Measurements from ENCODE around the gene UBE2S. TPM values are rescaled to one million over a fixed set of nuclear protein-coding genes. Genes with fewer than 3 reads are reported as not detected.
"Not testable (repeated sequence)": the region's sequence is repeated elsewhere in the genome, so short reads cannot be mapped to it uniquely, and the experiment has no call there.

Gene UBE2S
- polyA plus RNA-seq, 4 donors = 42.3 to 56.0 (median 48.8) TPM

DNA sequence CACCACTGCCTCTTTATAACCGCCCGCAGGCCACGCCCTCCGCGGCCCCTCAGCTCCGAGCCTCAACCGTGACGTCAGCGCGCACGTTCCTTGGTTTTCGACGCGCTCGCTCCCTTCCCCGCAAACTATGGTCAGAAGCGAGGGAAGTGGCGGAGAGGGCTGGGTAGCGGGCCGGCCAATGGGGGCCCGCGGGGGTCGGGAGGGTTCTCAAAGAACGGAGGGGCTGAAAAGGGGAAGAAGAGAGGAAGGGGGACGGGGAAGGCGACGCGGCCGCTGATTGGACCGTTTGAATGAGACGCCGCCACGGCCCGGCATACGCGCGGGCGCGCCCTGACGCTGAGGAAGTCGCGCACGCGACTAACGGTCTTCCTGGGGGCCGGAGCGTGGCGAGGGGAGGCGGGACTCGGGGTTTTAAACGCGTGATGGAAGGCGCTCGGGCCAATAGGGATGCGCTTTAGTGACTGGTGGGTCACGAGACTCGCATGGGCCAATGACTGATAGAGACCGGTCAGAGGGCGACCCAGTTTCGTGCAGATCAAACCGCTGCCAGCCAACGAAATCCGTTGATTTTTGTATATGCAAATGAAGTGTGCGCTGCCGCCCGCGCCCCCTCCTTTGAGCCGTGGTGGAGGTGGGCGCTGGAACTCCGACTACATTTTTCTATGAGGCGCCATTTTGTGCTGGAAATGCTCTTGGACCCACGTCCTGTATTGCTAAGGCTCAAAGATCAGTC lies 378 bp upstream of the UBE2S start:
- DNase-seq (ENCODE audit: low read depth in 4 of 4, low spot score in 3 of 4) = peak; percentile 97 to 98 (median 98)

DNA sequence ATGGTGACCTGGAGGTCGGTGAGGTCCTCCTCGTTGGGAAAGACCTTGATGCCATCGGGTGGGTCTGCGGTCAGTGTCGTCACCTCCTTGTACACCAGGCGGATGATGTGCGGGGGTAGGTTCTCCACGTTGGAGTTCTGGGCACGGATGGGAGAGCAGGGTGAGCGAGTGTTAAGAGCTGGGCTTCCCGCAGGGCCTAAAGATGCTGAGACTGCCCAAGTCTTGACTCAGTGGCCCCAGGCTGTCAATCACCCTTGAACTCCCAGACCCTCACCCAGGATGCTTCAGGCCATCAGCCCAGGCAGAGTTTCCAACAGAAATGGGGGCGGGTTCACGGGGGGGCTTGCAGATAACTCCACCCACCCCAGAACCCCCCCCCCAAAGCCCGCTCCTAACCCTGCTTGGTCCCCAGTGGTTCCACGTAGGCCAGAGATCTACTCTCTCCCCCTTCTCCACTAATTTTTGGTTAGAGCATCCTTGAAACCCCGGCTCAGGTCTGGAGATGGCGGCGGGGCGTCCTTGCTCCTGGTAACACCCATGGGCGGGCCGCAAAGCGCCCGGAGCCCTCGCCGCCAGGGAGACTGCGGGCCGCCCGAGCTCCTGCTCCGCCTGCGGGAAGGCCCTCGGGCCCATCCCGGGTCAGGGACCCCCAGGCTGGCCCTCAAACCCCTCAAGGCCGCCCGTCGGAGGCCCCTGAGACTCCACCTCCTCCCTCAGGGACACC lies 600 bp downstream of the UBE2S start:
- no peak for DNase-seq (ENCODE audit: low read depth in 4 of 4, low spot score in 3 of 4)

DNA sequence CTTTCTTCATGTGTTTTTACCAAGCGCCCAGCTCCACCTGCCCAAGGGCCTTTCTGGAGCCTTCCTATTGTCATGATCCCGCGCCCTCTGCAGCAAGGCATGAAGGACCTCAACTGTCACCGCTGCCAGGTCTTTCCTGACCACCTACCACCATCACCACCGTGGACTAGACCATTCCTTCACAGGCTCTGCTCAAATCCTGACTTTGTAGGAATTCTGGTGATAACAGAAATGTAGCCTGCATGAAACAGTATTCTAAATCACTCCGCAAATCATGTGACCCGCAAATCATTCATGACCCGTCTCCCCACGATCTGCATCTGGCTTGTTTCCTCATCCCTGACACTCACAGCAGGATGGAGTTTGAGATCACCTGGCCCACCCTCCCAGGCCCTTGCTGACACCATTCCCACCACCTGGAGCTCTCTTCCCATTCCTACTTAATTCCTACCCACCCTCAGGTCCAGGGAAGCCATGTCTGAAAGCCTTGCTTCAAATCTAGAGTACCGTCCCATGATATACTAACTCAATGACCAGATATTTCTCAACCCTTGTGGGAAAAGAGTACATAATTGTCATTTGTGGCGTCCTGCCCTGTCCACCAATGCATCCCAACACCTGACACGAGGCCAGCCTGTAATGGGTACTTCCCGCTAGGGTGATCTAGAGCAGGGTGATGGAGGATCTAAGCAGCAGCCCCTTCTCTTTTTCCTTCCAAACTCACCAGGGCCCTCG lies 1.3 kb downstream of the UBE2S start:
- DNase-seq (ENCODE audit: low read depth in 4 of 4, low spot score in 3 of 4) = no peak

DNA sequence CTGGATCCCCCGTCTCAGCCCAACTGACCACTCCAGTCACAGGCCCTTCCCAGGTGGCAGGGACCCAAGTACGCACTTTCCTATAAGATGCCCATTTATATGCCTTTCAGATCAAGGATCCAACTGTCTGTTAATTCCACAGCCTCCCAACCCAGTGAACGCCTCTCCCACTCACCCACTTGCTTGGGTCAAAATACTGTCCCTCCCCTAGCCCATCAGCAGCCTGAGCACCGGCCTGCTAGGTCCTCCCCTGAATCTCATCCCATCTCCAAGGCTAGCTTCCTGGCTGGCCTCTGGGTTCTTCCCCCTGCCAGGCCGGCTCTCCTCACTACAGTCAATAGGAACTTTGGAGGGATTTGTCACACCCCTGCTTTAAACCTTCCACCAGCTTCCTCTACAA lies 1.9 kb downstream of the UBE2S start:
- DNase-seq (ENCODE audit: low read depth in 4 of 4, low spot score in 3 of 4) = no peak

DNA sequence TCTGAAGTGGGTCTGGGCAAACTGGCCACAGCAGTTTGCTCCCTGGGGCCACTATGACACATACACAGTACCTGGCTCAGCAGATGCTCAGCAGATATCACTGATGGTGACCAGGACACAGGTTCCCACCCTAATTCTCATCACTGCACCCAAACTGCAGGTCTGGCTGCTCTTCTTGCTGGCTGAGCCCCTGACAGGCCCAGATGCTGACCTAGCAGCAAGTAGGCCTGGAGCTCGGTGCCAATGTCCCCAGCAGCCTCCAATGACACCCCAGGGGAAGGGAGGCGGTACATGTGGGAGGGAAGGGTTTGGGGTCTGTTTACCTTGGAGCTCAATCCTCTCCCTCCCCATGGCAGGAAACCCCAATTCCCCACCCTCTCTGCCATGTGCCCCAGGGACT lies 5.1 kb downstream of the UBE2S start:
- DNase-seq (ENCODE audit: low read depth in 4 of 4, low spot score in 3 of 4) = no peak

DNA sequence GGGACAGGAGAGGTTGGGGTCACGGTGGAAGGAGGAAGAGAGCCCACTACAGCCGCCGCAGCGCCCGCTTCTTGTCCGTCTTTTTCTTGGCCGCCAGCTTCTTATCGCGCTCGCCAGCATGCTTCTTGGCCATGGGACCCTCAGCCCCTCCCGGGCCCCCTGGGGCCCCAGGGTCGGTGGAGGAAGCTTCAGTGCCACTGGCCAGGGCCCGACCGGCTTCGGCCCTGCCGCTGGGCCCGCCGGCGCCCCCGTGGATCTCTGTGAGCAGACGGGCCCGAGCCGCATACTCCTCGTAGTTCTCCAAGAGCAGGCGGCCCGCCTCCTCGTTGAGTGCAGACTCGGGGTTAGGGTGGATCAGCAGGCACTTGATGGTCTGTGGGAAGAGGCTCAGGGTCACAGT lies 6.2 kb downstream of the UBE2S start:
- DNase-seq (ENCODE audit: low read depth in 4 of 4, low spot score in 3 of 4) = not testable (repeated sequence)

DNA sequence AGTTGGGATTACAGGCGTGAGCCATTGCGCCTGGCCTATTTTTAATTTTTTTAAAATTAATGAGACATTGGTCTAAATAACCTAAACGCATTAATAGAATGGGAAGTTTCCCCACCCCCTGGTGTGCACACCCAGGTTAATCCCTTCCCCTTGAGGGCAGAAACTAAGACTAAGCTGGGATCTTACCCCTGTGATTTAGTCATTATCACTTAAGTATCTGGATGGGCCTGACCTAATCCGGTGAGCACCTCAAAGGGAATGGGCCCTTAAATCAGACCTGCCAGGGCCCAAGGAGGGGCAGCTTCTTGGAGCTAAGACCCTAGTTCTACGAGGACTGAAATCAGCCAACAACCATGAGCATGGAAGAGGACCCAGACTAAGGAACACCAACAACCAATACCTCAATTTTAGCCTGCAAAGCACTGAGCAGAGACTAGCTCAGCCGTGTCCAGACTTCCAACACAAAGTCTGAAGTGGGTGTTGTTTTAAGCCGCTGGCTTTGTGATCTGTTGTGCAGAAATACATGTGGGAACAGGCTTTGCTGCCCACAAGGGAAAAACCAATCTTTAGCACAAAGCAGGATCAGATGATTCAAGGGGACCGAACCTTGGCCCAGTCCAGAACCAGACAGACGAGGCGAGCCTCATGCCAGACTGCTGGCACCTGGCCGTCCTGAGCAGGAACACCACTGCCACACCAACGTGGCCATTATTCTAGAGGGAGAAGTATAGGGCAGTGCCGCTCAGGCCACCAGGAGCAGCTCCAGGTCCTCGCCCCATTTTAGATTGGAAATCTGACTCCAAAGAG lies 7.1 kb downstream of the UBE2S start:
- DNase-seq (ENCODE audit: low read depth in 4 of 4, low spot score in 3 of 4) = no peak

DNA sequence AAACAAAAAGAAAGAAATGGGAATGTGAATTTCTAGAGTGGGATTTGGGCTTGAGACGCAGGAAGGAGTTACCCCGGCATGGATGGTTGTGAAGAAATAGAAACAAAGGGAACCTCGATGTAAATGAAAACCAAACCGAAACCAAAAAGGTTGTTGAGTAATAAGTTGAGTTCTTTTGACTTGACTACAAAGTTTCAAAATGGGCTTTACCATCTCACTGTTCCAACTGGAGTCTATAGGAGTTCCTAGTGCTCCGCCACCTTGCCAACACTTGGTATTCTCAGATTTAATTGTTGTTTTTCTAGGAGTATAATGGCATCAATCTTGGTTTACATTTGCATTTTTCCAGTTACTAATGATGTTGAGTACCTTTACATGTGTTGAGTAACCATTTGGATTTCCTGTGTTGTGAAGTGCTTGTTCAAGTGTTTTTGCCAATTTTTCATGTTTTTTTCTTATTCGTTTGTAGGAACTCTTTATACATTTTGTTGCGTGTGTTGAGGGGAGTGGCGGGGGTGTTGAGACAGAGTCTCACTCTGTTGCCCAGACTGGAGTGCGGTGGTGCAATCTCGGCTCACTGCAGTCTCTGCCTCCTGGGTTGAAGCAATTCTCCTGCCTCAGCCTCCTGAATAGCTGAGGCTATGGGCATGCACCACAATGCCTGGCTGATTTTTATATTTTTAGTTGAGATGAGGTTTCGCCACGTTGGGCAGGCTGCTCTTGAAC lies 9.2 kb downstream of the UBE2S start:
- no peak for DNase-seq (ENCODE audit: low read depth in 4 of 4, low spot score in 3 of 4)

DNA sequence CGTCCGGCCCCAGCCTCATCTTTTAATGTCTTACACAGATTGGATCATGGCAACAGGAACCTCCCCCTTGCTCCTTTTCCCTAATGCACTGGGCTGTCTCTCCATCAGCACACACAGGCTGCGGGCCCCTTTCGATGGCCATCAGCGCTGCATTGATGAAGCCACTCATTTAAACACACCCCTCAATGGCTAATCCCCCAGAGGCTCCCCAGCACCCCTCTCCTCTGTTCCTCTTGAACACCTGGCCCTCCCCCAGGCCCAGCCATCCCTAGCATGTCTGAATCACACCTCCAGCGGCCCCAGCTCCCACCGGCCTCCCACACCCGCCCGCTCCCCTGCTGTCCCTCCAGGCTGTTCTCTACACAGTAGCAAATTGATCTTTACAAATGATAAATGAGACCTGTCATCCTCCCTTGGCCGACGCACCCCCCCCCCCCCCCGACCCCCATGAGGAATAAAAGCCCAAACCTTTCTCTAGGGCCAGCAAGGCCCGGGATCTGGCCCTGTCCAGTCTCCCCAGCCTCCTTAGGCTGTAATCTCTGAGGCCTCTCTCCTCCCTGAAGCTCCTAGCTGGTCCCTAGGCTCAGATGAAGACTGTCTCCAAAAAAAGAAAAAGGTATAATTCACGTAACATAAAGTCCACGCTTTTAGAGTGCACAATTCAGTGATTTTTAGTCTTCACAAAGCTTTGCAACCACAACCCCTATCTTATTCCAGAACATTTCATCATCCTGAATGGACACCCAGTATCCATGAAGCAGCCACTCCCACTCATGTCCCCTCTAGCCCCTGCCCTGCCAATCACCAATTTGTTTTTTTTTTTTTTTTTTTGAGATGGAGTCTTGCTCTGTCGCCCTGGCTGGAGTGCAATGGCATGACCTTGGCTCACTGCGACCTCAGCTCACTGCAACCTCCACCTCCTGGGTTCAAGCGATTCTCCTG lies 14.5 kb downstream of the UBE2S start:
- DNase-seq (ENCODE audit: low read depth in 4 of 4, low spot score in 3 of 4) = no peak

DNA sequence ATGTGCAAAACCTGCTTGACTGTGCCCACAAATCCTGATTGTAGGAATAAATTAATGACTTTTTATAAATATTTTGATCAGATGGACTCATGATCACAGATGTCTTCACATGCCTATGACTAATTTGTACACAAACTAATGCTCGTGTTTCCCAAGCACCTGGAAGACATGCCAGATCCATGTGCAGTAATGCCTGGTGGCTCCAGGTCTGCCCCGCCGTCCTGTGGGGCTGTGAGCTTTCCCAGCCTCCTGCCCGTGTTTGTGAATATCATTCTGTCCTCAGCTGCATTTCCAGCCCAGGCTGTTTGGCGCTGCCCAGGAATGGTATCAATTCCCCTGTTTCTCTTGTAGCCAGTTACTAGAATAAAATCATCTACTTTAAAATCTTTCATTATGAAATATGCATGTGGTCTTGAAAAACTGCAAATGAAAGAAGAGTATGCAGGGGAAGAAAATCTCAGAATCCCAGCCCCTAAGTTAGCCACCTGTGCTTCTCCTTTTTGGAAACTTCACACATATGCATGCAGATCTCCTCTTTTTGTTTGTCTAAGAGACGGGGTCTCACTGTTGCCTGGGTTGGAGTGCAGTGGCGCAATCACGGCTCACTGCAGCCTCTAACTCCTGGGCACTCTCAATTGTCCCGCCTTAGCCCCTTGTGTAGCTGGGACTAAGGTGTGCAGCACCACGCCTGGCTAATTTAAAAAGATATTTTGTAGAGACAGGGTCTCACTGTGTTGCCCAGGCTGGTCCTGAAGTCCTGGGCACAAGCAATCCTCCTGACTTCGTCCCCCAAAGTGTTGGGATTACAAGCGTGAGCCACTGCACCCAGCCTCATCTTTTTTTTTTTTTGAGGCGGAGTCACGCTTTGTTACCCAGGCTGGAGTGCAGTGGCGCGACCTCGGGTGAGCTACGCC lies 15.6 kb downstream of the UBE2S start:
- no peak for DNase-seq (ENCODE audit: low read depth in 4 of 4, low spot score in 3 of 4)

DNA sequence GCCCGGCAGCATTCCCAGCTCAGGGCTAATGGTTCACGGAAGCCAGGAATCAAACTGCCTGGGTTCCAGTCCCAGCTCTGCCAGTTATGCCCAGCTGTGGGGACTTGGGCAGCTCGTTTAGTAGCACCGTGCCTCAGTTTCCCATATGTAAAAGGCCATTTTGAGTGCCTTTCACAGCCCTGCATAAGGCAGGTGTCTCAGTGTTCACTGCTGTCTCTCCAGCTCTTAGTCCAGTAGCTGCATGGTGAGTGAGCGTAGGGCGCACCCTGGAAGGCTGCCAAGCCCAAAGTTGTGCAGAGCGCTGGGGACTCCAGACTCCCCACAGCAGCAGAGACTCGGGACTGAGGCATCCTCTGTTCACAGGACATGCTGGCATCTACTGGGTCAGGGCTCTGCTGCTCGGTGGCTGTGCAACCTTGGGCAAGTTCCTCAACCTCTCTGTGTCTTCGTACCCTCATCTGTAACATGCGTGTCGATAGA lies 16.4 kb downstream of the UBE2S start:
- no peak for DNase-seq (ENCODE audit: low read depth in 4 of 4, low spot score in 3 of 4)

DNA sequence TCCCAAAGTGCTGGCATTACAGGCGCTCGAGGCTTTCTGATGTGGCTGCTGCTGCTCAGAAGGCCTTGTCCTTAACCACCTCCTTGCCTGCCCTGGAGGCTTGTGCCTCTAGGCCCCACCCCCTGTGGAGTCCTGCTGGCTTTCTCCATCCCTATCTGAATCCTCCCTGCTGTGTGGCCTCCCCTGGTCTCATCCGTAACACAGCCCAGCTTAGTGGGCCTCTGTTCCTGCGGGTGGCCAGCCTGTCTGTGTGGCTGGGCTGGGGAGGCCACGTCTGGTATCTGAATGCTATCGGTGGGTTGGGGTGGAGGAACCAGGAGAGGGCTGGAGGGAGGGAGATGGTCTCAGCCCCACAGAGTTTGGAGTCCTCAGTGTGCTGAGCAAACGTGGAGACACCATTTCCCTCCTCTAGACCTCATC lies 17.1 kb downstream of the UBE2S start:
- DNase-seq (ENCODE audit: low read depth in 4 of 4, low spot score in 3 of 4) = no peak

DNA sequence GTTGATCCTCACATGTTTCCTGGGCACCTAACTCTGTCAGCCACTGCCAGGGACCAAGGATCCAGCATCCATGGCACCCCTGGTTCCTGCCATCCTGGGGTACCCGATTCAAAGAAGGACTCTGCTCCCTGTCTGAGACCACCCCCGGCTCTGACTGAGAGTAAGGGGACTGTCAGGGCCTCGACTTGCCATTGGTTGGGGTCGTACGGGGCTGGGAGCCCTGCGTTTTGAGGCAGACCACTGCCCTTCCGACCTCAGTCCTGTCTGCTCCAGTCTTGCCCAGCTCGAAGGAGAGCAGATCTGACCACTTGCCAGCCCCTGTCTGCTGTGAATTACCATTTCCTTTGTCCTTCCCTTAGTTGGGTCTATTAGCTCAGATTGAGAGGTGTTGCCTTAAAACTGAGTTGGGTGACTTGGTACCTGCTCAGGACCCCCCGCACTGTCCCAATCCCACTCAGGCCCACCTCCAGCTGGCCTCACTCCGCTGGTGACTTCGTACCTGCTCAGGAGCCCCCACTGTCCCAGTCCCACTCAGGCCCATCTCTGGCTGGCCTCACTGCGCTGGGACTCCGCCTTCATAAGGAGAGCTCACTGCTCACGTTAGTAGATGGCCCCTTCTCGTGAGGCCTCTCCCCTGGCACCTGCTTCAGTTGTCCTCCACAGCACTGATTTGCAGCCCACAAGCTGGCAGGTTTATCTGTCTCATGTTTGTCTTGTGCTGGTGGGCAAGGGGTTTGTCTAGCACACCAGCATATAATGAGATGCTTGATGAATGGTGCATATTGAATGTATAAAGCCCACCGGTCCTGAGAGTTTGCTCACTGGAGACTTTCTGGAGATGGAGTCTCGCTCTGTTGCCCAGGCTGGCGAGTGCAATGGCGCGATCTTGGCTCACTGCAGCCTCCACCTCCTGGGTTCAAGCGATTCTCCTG lies 17.9 kb downstream of the UBE2S start:
- DNase-seq (ENCODE audit: low read depth in 4 of 4, low spot score in 3 of 4) = no peak

DNA sequence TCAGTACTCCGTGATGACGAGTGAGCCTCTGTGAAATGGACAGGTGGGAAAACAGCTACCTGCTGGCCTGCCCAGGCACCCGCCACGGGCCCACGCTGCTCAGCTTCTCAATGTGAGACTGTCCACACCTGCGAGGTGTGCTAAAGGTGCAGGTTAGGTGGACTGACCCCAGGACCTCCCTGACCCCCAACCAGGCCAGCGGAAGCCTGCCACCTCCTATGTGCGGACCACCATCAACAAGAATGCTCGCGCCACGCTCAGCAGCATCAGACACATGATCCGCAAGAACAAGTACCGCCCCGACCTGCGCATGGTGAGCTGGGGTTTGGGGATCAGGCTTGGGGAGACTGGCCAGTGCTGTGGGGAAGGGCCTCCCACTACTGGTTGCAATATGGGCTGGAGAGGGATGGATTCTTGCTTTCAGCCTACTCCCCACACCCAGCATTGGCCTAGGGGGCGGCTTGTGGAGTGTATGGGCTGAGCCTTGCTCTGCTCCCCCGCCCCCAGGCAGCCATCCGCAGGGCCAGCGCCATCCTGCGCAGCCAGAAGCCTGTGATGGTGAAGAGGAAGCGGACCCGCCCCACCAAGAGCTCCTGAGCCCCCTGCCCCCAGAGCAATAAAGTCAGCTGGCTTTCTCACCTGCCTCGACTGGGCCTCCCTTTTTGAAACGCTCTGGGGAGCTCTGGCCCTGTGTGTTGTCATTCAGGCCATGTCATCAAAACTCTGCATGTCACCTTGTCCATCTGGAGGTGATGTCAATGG lies 19.7 kb downstream of the UBE2S start:
- DNase-seq (ENCODE audit: low read depth in 4 of 4, low spot score in 3 of 4) = no peak

DNA sequence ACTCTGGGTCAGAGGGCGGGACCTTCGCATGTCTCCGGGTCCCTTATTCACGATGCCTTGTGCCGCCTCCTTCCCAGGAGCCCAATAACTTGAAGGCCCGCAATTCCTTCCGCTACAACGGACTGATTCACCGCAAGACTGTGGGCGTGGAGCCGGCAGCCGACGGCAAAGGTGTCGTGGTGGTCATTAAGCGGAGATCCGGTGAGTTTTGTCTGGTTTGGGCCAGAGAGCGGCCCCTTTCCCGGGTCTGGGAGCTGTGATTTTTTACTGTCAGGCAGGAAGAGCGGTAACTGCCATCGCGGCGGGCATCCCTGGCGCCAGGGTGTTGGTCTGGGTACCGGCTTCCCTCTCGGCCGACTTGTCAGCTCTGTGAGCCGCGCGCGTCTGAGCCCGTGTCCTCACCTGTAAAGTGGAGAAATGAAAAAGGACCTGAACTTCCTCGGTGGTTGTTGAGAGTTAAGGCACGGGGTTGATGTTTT lies 21.1 kb downstream of the UBE2S start:
- no peak for DNase-seq (ENCODE audit: low read depth in 4 of 4, low spot score in 3 of 4)

Data from left renal pelvis (tissue), 4 donors.